EH (cell line): ENCODE results near the gene DMXL2.
"Not testable (repeated sequence)": the region's sequence is repeated elsewhere in the genome, so short reads cannot be mapped to it uniquely, and the experiment has no call there.

Source experiments
- DNase-seq: peaks from one replicate; pipeline ENCODE4 v3.0.0-alpha.2; 2015; ENCODE audit warnings: low read depth

The DMXL2 gene

GRCh38 chr15:51484781-51485180 lies 137.8 kb downstream of the DMXL2 start:
- no peak for DNase-seq

- DNase-seq = no peak
Observed at GRCh38 chr15:51483985-51484384, 138.6 kb downstream of the DMXL2 start.

GRCh38 chr15:51483520-51483919 lies 139.1 kb downstream of the DMXL2 start:
- DNase-seq = no peak

- DNase-seq = no peak
Observed at GRCh38 chr15:51475736-51476135, 146.8 kb downstream of the DMXL2 start.

- no peak for DNase-seq
Observed at GRCh38 chr15:51470512-51470911, 152.1 kb downstream of the DMXL2 start.

GRCh38 chr15:51460796-51461195 lies 161.8 kb downstream of the DMXL2 start:
- DNase-seq = peak; percentile 23

GRCh38 chr15:51450001-51450400 lies 172.6 kb downstream of the DMXL2 start:
- peak; percentile 7 for DNase-seq

GRCh38 chr15:51448622-51449399 lies 173.8 kb downstream of the DMXL2 start:
- DNase-seq = peak; percentile 7

GRCh38 chr15:51447855-51448621 lies 174.5 kb downstream of the DMXL2 start:
- DNase-seq = no peak

- DNase-seq = not testable (repeated sequence)
Observed at GRCh38 chr15:51446029-51446744, 176.4 kb downstream of the DMXL2 start.

GRCh38 chr15:51444807-51445206 lies 177.8 kb downstream of the DMXL2 start:
- DNase-seq = no peak

- no peak for DNase-seq
Observed at GRCh38 chr15:51444112-51444511, 178.5 kb downstream of the DMXL2 start.

- no peak for DNase-seq
Observed at GRCh38 chr15:51443282-51443914, 179.2 kb downstream of the DMXL2 start.

- no peak for DNase-seq
Observed at GRCh38 chr15:51438526-51438925, 184.0 kb downstream of the DMXL2 start.

- peak; percentile 3 for DNase-seq
Observed at GRCh38 chr15:51425517-51426040, 197.0 kb downstream of the DMXL2 start.

GRCh38 chr15:51424780-51425179 lies 197.8 kb downstream of the DMXL2 start:
- DNase-seq = peak; percentile 7

- DNase-seq = not testable (repeated sequence)
Observed at GRCh38 chr15:51423040-51423439, 199.5 kb downstream of the DMXL2 start.

- no peak for DNase-seq
Observed at GRCh38 chr15:51416129-51416528, 206.4 kb downstream of the DMXL2 start.

GRCh38 chr15:51414256-51414860 lies 208.2 kb downstream of the DMXL2 start:
- DNase-seq = no peak

- no peak for DNase-seq
Observed at GRCh38 chr15:51405693-51406523, 216.7 kb downstream of the DMXL2 start.
